Loucy (cell line): ENCODE data around the gene HOXB8.

ENCODE experiments used
- H2AFZ ChIP-seq: fragments of 200-600 bp; sonication (generic); 2 replicates; pipeline ENCODE4 v1.6.0; 2016; ENCODE audit warnings: antibody characterized with exemption, mild to moderate bottlenecking, low read length, moderate library complexity
- H3F3A ChIP-seq: fragments of 200-600 bp; 2 replicates; pipeline ENCODE4 v1.6.0; 2016; ENCODE audit warnings: antibody characterized with exemption, low read depth, mild to moderate bottlenecking
- H3K27me3 ChIP-seq: fragments of 200-600 bp; sonication (generic); 2 replicates; pipeline ENCODE4 v1.6.1; 2014; ENCODE audit warnings: low read length, mild to moderate bottlenecking; ENCODE audit not compliant: insufficient read depth, poor library complexity, severe bottlenecking
- H3K36me3 ChIP-seq: fragments of 200-600 bp; sonication (generic); 2 replicates; pipeline ENCODE4 v1.6.1; 2016; ENCODE audit warnings: low read length; ENCODE audit not compliant: insufficient read depth
- H3K4me1 ChIP-seq: fragments of 200-600 bp; sonication (generic); 2 replicates; pipeline ENCODE4 v1.5.1; 2014; ENCODE audit warnings: low read length, mild to moderate bottlenecking; ENCODE audit not compliant: insufficient read depth, poor library complexity, severe bottlenecking
- H3K4me2 ChIP-seq: fragments of 200-600 bp; sonication (generic); 2 replicates; pipeline ENCODE4 v1.6.0; 2014; ENCODE audit warnings: antibody characterized with exemption, low read length, low read depth, mild to moderate bottlenecking; ENCODE audit not compliant: poor library complexity, severe bottlenecking
- H3K4me3 ChIP-seq: fragments of 200-600 bp; sonication (generic); 2 replicates; pipeline ENCODE4 v1.5.1; 2014; ENCODE audit warnings: low read length, mild to moderate bottlenecking, mixed read lengths; ENCODE audit not compliant: poor library complexity, severe bottlenecking
- H3K79me2 ChIP-seq: fragments of 200-600 bp; sonication (generic); 2 replicates; pipeline ENCODE4 v1.6.1; 2014; ENCODE audit warnings: low read length; ENCODE audit not compliant: insufficient read depth
- H3K9ac ChIP-seq: fragments of 200-600 bp; sonication (generic); 2 replicates; pipeline ENCODE4 v1.6.0; 2014; ENCODE audit warnings: mild to moderate bottlenecking, low read depth, low read length, moderate library complexity; ENCODE audit not compliant: poor library complexity, severe bottlenecking
- H3K9me2 ChIP-seq: fragments of 200-600 bp; sonication (generic); replicated peaks from 2 replicates; pipeline ENCODE4 v1.6.1; 2016; ENCODE audit warnings: low read depth, low read length, mixed read lengths
- H3K9me3 ChIP-seq: fragments of 200-600 bp; sonication (generic); 2 replicates; pipeline ENCODE4 v1.6.1; 2014; ENCODE audit warnings: mild to moderate bottlenecking, antibody characterized with exemption, low read length, low read depth; ENCODE audit not compliant: insufficient read depth
- H4K20me1 ChIP-seq: fragments of 200-600 bp; sonication (generic); 2 replicates; pipeline ENCODE4 v1.6.0; 2014; ENCODE audit warnings: antibody characterized with exemption, low read length, mild to moderate bottlenecking; ENCODE audit not compliant: insufficient read depth, poor library complexity, severe bottlenecking
- CTCF ChIP-seq: fragments of 200-600 bp; sonication (generic); conservative IDR thresholded peaks from 2 replicates; pipeline ENCODE4 v1.5.1; 2014; ENCODE audit warnings: mild to moderate bottlenecking, antibody characterized with exemption, low read length
- EZH2phosphoT487 ChIP-seq: fragments of 200-600 bp; IDR thresholded peaks from 2 replicates; pipeline ENCODE4 v1.6.1; 2018; ENCODE audit warnings: antibody characterized with exemption, mild to moderate bottlenecking, moderate library complexity, borderline replicate concordance

HOXB8 gene

GRCh38 chr17:48601207-48601538 is 13.9 kb downstream of the HOXB8 start:
- Histone ChIP-seq H4K20me1 (peaks cover 83% of the 10 kb centered on the region), H3K79me2 (peaks cover 100% of the 10 kb centered on the region), H3K36me3 (peaks cover 66% of the 10 kb centered on the region), H3K9ac (peak overlapping the region; percentile 100), H3K9me2 (no peaks in the 10 kb centered on the region), H3K27me3 (peaks cover 75% of the 10 kb centered on the region), H3F3A (no peaks in the 10 kb centered on the region), H3K4me3 (peak overlapping the region; percentile 89), H2AFZ (no peak overlapping the region), H3K9me3 (no peaks in the 10 kb centered on the region), H3K4me1 (peaks cover 28% of the 10 kb centered on the region), H3K4me2 (peak overlapping the region; percentile 98)
- TF ChIP-seq CTCF (no peak), EZH2phosphoT487 (no peak)

GRCh38 chr17:48600244-48601098 is 14.6 kb downstream of the HOXB8 start:
- Histone ChIP-seq H3K4me2 (peak overlapping the region; percentile 98), H3K27me3 (peaks cover 75% of the 10 kb centered on the region), H3F3A (no peaks in the 10 kb centered on the region), H3K9me2 (no peaks in the 10 kb centered on the region), H3K4me1 (peaks cover 25% of the 10 kb centered on the region), H2AFZ (no peak overlapping the region), H3K4me3 (peak overlapping the region; percentile 89), H4K20me1 (peaks cover 88% of the 10 kb centered on the region), H3K79me2 (peaks cover 100% of the 10 kb centered on the region), H3K36me3 (peaks cover 73% of the 10 kb centered on the region), H3K9ac (peak overlapping the region; percentile 100), H3K9me3 (no peaks in the 10 kb centered on the region)
- TF ChIP-seq EZH2phosphoT487 (no peak), CTCF (no peak)

- Histone ChIP-seq H3K9ac (peak overlapping the region; percentile 100), H4K20me1 (peaks cover 91% of the 10 kb centered on the region), H3K79me2 (peaks cover 100% of the 10 kb centered on the region), H3K4me1 (peaks cover 25% of the 10 kb centered on the region), H3K4me2 (peak overlapping the region; percentile 98), H3K9me2 (no peaks in the 10 kb centered on the region), H3K27me3 (peaks cover 75% of the 10 kb centered on the region), H2AFZ (no peak overlapping the region), H3K36me3 (peaks cover 84% of the 10 kb centered on the region), H3F3A (0 out of 2 replicates have a peak, but pooled peaks cover 1% of the 10 kb centered on the region), H3K4me3 (peak overlapping the region; percentile 89), H3K9me3 (no peaks in the 10 kb centered on the region)
- TF ChIP-seq EZH2phosphoT487 = no peak
These were observed 15.7 kb downstream of the HOXB8 start for GRCh38 chr17:48599354-48599753.
